ENCODE results near the gene IBA57.

Gene IBA57

DNA sequence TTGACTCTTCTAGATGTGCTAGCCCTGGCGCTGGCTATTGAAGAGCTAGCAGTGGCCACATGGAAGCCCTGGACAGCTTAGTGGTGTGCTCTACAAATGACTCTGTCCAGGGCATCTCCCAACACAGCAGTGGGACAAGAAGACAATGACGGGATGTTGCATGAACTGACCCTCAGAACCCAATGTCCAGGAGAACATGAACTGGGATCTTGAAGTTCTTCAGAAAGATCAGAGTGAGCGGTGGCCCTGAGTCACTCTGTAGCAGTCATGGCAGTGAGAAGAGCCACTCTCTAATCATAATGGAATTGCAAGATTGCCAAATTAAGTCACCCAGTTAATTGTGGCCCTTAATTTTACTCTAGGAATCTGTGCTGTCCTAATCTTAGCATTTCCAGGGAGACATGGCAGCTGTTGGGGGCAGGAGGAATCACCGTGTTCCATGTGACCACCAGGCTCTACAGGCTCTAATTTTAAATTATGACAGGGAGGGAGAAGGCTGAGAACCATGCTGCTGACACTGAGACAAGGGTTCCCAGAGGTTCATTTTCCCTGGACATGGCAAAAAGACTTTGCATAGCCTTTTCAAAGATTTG is 32.0 kb downstream of the IBA57 start:
- DNase-seq = no peak

GRCh38 chr1:228198977-228199590 is 33.5 kb downstream of the IBA57 start:
- no peak for DNase-seq

GRCh38 chr1:228204958-228205357 is 39.4 kb downstream of the IBA57 start:
- no peak for DNase-seq

- DNase-seq = peak; percentile 20
Observed at GRCh38 chr1:228205526-228206436, 40.2 kb downstream of the IBA57 start.

DNA sequence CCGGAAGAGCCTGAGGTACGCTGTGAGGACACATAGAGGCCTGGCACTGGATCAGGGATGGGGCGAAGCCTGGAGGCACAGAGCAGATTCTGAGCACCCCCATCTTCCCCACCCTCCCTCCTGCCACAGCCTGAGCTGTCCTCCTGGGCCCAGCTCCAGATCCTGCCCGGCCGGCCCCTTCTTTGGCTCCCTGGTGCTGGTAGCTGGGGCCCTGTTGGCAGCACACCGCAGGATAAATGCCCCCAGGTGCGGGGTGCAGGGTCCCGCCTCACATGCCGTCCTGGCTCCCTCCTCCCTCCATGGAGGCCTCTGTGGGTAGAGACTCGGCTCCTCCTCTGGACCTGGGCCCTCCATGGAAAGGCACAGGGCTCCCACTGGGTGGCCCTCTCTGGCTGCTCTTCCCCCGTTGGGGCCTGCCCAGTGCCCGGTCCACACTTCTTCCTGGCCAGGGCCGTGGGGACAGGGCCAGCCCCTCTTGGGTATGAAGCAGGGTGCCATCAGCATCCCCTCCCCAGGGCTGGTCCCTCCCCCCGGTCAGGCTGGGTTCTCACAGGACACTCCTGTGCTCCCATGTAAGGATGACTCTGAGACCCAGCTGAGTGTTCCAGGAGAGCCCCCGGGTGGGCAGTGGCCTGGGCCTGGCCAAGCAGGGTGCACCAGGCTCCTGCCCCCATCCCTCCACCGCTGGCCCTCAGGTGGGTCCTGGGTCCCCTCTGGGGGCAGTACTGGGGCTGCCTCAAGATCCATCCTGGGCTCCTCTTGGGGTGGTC is 41.2 kb downstream of the IBA57 start:
- DNase-seq = no peak

- no peak for DNase-seq
Observed at GRCh38 chr1:228207381-228207810, 41.8 kb downstream of the IBA57 start.

GRCh38 chr1:228207851-228208821 is 42.5 kb downstream of the IBA57 start, which contains the start of gene OBSCN:
TSS of gene OBSCN (plus strand) at chr1:228208044. CDS start at chr1:228211784, 3,740 bp downstream.
- no peak for DNase-seq

GRCh38 chr1:228208831-228209551 is 43.4 kb downstream of the IBA57 start:
- no peak for DNase-seq

DNA sequence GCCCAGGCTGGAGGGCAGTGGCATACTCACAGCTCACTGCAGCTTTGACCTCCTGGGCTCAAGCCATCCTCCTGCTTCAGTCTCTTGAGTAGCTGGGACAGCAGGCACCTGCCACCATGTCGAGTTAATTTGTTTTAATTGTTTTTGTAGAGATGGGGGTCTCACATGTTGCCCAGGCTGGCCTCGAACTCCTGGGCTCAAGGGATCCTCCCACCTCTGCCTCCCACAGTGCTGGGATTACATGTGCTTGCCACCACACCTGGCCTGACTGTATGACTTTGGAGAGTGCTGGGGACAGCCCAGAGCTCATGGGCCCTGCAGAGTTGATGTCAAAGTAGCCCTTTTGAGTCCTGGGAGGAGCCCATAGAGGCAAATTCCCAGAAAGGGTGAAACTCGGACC is 44.1 kb downstream of the IBA57 start:
- DNase-seq = no peak

GRCh38 chr1:228210076-228210651 is 44.6 kb downstream of the IBA57 start:
- DNase-seq = no peak

DNA sequence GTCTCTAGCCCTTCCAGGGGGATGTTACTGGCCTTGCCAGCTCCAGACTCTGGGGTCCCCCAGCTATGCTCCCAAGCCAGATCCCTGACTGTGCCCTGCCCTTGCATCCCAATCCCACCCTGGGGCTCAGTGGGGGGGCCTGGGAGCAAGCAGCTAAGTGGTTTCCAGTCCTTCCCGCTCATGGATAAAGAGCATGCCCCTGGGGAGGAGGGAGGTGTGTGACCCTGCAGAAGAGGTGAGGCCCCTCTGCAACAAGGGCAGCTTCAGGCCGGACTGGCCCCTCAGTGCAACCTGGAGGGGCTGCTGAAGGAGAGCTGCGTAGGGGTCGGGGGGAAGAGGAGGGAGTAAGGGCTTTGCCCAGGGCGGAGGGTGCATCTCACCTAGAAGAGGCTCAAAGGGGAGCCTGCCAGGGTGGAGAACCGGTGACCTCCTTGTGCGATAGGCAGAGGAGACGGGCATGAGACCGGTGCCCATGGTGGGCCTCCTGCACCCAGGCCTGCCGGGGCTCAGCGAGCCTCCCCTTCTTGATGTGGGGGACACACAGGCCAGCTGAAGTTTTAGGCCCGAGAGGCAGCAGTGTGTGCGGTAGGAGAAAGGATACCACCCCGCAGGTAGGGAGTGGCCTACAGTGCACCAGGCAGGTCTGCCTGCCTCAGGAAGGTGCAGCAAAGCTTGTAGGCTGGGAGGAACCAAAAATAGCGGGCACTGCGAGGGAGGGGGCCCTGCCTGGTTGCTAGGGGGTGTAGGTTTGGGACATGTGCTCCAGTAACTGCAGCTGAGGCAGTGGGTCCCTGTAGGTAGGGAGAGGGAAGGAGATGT is 45.3 kb downstream of the IBA57 start:
- DNase-seq = no peak

DNA sequence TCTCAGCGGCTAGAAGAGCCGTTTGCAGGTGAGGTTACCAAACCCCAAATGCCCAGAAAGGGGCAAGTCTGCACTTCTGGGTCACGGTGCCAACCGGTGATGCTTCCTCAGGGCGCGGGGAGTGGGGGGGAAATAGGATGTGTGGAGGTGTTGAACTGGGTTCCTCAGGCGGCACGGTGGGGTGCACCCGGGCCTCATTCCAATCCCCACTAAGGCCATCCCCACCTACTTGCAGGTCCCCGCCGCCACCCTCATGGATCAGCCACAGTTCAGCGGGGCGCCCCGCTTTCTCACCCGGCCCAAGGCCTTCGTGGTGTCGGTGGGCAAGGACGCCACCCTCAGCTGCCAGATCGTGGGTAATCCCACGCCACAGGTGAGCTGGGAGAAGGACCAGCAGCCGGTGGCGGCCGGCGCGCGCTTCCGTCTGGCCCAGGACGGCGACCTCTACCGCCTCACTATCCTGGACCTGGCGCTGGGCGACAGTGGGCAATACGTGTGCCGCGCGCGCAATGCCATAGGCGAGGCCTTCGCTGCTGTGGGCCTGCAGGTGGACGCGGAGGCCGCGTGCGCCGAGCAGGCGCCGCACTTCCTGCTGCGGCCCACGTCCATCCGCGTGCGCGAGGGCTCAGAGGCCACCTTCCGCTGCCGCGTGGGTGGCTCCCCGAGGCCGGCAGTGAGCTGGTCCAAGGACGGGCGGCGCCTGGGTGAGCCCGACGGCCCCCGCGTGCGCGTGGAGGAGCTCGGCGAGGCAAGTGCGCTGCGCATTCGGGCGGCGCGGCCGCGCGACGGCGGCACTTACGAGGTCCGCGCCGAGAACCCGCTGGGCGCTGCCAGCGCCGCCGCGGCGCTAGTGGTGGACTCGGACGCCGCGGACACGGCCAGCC is 46.2 kb downstream of the IBA57 start:
- no peak for DNase-seq

DNA sequence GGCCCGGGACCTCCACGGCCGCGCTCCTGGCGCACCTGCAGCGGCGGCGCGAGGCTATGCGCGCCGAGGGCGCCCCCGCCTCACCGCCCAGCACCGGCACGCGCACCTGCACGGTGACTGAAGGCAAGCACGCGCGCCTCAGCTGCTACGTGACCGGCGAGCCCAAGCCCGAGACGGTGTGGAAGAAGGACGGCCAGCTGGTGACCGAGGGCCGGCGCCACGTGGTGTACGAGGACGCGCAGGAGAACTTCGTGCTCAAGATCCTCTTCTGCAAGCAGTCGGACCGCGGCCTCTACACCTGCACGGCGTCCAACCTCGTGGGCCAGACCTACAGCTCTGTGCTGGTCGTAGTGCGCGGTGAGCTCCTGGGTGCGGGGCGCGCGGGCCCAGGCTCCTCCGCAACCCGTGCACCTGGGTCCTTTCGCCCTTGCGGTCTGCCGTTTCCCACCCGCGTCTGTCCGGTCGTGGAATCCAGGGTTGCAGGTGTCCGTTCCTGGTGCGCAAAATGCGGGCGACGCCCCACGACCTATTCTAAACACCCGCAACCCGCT is 46.9 kb downstream of the IBA57 start:
- DNase-seq = no peak

DNA sequence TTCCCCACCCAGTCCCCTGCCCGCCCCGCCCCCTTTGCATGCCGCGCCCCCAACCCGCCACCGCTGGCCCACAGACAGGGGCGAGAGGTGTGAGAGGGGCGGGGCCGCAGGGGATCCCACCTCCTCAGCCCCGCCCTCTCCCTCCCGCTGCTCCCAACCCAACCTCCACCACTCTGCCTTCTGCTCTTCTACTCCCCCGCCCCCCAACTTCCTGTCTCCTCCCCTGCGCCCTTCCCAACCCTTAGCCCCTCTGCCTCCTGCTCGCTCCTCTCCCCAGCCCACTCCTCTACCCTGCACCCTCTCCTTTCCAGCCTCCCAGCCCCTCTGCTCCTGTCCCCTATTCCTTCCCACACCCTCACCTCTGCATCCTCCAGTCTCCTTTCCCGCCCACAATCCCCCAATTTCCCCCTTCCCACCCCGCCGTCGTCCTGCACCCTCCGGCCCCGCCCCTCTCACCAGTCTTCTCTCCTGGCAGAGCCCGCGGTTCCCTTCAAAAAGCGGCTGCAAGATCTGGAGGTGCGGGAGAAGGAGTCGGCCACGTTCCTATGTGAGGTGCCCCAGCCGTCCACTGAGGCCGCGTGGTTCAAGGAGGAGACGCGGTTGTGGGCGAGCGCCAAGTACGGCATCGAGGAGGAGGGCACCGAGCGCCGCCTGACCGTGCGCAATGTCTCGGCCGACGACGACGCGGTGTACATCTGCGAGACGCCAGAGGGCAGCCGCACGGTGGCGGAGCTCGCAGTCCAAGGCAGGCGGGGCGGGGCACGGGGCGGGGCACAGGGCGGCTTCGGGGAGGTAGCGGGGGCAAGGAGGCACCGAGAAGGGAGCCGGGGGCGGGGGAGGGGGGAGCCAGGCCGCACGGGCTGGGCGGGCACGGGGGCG is 47.6 kb downstream of the IBA57 start:
- peak; percentile 77 for DNase-seq

DNA sequence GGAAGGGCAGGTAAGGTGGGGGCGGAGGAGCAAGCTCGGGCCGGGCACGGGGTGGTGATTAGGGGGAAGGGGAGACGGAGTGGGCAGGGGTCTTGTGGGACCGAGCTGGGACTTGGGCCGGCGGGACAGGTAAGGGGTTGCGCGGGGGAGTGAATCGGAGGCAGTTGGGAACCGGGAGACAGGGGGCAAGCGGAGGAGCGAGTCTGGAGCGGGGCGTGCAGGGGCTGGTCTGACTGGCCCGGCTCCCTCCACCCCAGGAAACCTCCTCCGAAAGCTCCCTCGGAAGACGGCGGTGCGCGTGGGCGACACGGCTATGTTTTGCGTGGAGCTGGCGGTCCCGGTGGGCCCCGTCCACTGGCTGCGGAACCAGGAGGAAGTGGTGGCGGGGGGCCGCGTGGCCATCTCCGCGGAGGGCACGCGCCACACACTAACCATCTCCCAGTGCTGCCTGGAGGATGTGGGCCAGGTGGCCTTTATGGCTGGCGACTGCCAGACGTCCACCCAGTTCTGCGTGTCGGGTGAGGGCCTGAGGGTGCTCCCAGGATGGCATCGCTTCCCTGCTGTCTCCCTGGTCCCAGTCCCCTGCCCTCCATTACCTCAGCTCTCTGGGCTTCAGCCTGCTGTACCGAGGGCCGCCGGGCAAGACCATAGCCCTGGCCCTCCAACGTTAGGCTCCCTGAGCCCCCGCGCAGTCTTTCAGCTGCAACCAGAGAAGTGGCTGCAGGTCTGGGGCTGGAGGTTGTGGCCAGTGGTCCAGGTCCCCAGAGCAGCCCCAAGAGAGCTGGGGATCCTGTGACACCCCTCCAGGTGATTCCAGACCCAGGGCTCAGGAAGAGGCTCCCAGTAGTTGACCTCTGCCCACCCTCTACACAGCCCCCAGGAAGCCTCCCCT is 48.6 kb downstream of the IBA57 start:
- DNase-seq = no peak

Measured in NCI-H2227 treated with DMSO at 0.1 percent for 48 hours (cell line).